ENCODE data around the gene MAPK6.

DNA sequence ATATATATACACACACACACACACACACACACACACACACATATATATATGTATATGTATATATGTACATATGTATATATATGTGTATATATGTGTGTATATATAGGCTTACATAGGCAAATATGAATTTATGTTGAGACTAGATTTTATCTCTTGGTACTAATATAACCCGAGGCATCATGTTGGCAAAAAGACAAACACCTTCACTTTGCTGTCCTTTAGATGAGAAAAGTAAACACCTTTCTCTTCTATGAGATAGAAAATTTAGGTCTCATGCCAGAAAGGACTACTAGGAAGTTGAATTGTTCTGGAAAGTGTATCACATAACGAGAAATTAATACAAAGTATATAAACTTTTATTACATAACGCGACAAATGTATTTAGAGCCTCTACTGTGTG lies 27.9 kb upstream of the MAPK6 start:
- TF ChIP-seq, protein P1, sequence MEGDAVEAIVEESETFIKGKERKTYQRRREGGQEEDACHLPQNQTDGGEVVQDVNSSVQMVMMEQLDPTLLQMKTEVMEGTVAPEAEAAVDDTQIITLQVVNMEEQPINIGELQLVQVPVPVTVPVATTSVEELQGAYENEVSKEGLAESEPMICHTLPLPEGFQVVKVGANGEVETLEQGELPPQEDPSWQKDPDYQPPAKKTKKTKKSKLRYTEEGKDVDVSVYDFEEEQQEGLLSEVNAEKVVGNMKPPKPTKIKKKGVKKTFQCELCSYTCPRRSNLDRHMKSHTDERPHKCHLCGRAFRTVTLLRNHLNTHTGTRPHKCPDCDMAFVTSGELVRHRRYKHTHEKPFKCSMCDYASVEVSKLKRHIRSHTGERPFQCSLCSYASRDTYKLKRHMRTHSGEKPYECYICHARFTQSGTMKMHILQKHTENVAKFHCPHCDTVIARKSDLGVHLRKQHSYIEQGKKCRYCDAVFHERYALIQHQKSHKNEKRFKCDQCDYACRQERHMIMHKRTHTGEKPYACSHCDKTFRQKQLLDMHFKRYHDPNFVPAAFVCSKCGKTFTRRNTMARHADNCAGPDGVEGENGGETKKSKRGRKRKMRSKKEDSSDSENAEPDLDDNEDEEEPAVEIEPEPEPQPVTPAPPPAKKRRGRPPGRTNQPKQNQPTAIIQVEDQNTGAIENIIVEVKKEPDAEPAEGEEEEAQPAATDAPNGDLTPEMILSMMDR (IDR thresholded peaks at IDR 0.05) = no peak
- TF ChIP-seq POLR2AphosphoS5 (IDR thresholded peaks at IDR 0.05) = no peak
- no peak for TF ChIP-seq POLR2A (IDR thresholded peaks at IDR 0.05)

All from breast epithelium (tissue), 3 donors.